ENCODE measurements around the gene SLC48A1. TPM values are rescaled to one million over a fixed set of nuclear protein-coding genes. Genes with fewer than 3 reads are reported as not detected.

Gene SLC48A1
- total and polyA plus RNA-seq, 3 donors from 2014 or later, result 21.0 to 32.0 (median 25.5) TPM

GRCh38 chr12:47730341-47730744, 42.7 kb upstream of the SLC48A1 start:
- no peak for DNase-seq
- intact Hi-C loops (cut with DNase I; ENCODE audit: low total_unique reads), result no loop called here

GRCh38 chr12:47731723-47732122, 41.3 kb upstream of the SLC48A1 start:
- H3K36me3 ChIP-seq (ENCODE audit: low read depth, missing control alignments), result no peaks in the 10 kb centered on the region
- H3K27ac ChIP-seq, result no peak overlapping the region
- no peak overlapping the region for H3K4me3 ChIP-seq
- H3K4me1 ChIP-seq, result peaks cover 35% of the 10 kb centered on the region
- no peaks in the 10 kb centered on the region for H3K27me3 ChIP-seq
- DNase-seq, result no peak
- TF ChIP-seq CTCF (IDR thresholded peaks at IDR 0.05), result no peak
- TF ChIP-seq POLR2A (IDR thresholded peaks at IDR 0.05), result no peak
- WGBS, 2 donors, result 48 to 56% methylated on average over 5 of the region's 5 CpGs
- intact Hi-C loops (cut with DNase I; ENCODE audit: low total_unique reads), result no loop called here
- H3K9me3 ChIP-seq, result no peaks in the 10 kb centered on the region

More at GRCh38 chr12:47730341-47730744, 42.7 kb upstream of the SLC48A1 start:
- no peaks in the 10 kb centered on the region for H3K27me3 ChIP-seq
- TF ChIP-seq CTCF (IDR thresholded peaks at IDR 0.05) (no peak), POLR2A (IDR thresholded peaks at IDR 0.05) (no peak)
- H3K27ac ChIP-seq, result no peak overlapping the region
- no peak overlapping the region for H3K4me3 ChIP-seq
- no peaks in the 10 kb centered on the region for H3K9me3 ChIP-seq
- WGBS, 2 donors, result 57 to 61% methylated on average over 8 of the region's 8 CpGs
- peaks cover 22% of the 10 kb centered on the region for H3K4me1 ChIP-seq
- no peaks in the 10 kb centered on the region for H3K36me3 ChIP-seq (ENCODE audit: low read depth, missing control alignments)

GRCh38 chr12:47732504-47732903, 40.5 kb upstream of the SLC48A1 start:
- 69 to 85% methylated on average over 1 to 2 of the region's 2 CpGs for WGBS, 2 donors
- DNase-seq, result no peak

GRCh38 chr12:47733142-47733541, 39.9 kb upstream of the SLC48A1 start:
- intact Hi-C loops (cut with DNase I; ENCODE audit: low total_unique reads), result no loop called here
- H3K36me3 ChIP-seq (ENCODE audit: low read depth, missing control alignments), result no peaks in the 10 kb centered on the region
- no peaks in the 10 kb centered on the region for H3K9me3 ChIP-seq
- no peaks in the 10 kb centered on the region for H3K27me3 ChIP-seq
- 71 to 92% methylated on average over 4 of the region's 4 CpGs for WGBS, 2 donors
- no peak overlapping the region for H3K27ac ChIP-seq
- TF ChIP-seq POLR2A (IDR thresholded peaks at IDR 0.05), result no peak
- TF ChIP-seq CTCF (IDR thresholded peaks at IDR 0.05), result no peak
- H3K4me1 ChIP-seq, result peaks cover 50% of the 10 kb centered on the region
- no peak overlapping the region for H3K4me3 ChIP-seq
- no peak for DNase-seq

More at GRCh38 chr12:47732504-47732903, 40.5 kb upstream of the SLC48A1 start:
- TF ChIP-seq CTCF (IDR thresholded peaks at IDR 0.05) (no peak), POLR2A (IDR thresholded peaks at IDR 0.05) (no peak)
- Histone ChIP-seq H3K27ac (no peak overlapping the region), H3K27me3 (no peaks in the 10 kb centered on the region), H3K4me3 (no peak overlapping the region), H3K4me1 (peaks cover 43% of the 10 kb centered on the region), H3K9me3 (no peaks in the 10 kb centered on the region), H3K36me3 (ENCODE audit: low read depth, missing control alignments) (no peaks in the 10 kb centered on the region)
- intact Hi-C loops (cut with DNase I; ENCODE audit: low total_unique reads), result no loop called here

- Histone ChIP-seq H3K36me3 (ENCODE audit: low read depth, missing control alignments) (no peaks in the 10 kb centered on the region), H3K4me3 (no peak overlapping the region), H3K27me3 (no peaks in the 10 kb centered on the region), H3K27ac (peak overlapping the region; percentile 72 to 83), H3K9me3 (no peaks in the 10 kb centered on the region), H3K4me1 (peaks cover 60% of the 10 kb centered on the region)
- intact Hi-C loops (cut with DNase I; ENCODE audit: low total_unique reads), result no loop called here
- TF ChIP-seq CTCF (IDR thresholded peaks at IDR 0.05) (no peak), POLR2A (IDR thresholded peaks at IDR 0.05) (no peak)
- WGBS, 2 donors, result 49 to 54% methylated on average over 10 to 12 of the region's 12 CpGs
- no peak for DNase-seq
Measured at GRCh38 chr12:47734725-47735480, 38.1 kb upstream of the SLC48A1 start.
